Activated B cell treated with CpG ODN at 0.5 μM for 24 hours (primary cell): ENCODE data around the gene GARIN5A. TPM values are rescaled to one million over a fixed set of nuclear protein-coding genes. Genes with fewer than 3 reads are reported as not detected.

Experiments used
- ATAC-seq: fragments of 200-7000 bp; cut with Tn5 transposase; one replicate; pipeline ENCODE4 v1.10.0; 2021; ENCODE audit warnings: low read depth, mild to moderate bottlenecking, moderate library complexity
- CTCF ChIA-PET: fragments of 350-600 bp; sonication (Branson Sonifier 250); formaldehyde crosslinking; loops from one replicate; lab custom pipeline; 2021; ENCODE audit warnings: antibody characterized with exemption; lab: Charles Lee
- POLR2A ChIA-PET: fragments of 350-600 bp; sonication (Branson Sonifier 250); formaldehyde crosslinking; loops from one replicate; lab custom pipeline; 2021; ENCODE audit warnings: antibody characterized with exemption; lab: Charles Lee
- DNase-seq: peaks from one replicate; pipeline ENCODE4 v3.0.0; 2022
- H3K27ac Mint-ChIP-seq: one replicate; pipeline ENCODE4 v1.8.0; 2020; ENCODE audit warnings: mixed read lengths
- H3K27me3 Mint-ChIP-seq: one replicate; pipeline ENCODE4 v1.8.0; 2021; ENCODE audit warnings: mixed read lengths
- H3K36me3 Mint-ChIP-seq: one replicate; pipeline ENCODE4 v1.8.0; 2021; ENCODE audit warnings: low read depth, mixed read lengths
- H3K4me1 Mint-ChIP-seq: one replicate; pipeline ENCODE4 v1.8.0; 2021; ENCODE audit warnings: mixed read lengths
- H3K4me3 Mint-ChIP-seq: one replicate; pipeline ENCODE4 v1.8.0; 2020; ENCODE audit warnings: mild to moderate bottlenecking, mixed read lengths
- H3K9me3 Mint-ChIP-seq: one replicate; pipeline ENCODE4 v1.8.0; 2020; ENCODE audit warnings: mixed read lengths
- CTCF ChIP-seq: fragments of 200-600 bp; IDR thresholded peaks from one replicate; pipeline ENCODE4 v1.8.0; 2022; ENCODE audit warnings: antibody characterized with exemption, mild to moderate bottlenecking
- intact Hi-C: fragments of 100-400 bp; cut with micrococcal nuclease; formaldehyde crosslinking; loops from one replicate; pipeline ENCODE4 v1.15.1; 2024
- total RNA-seq: library from RNA; stranded (reverse); gene quantifications from 2 replicates; pipeline ENCODE4 v1.2.3, GENCODE V29; 2022

Gene GARIN5A
- total RNA-seq, 1 donor from 2014 or later = 0.67 TPM

- ATAC-seq = no peak
- Mint-ChIP-seq H3K36me3 (no peaks in the 10 kb centered on the region), H3K9me3 (no peaks in the 10 kb centered on the region), H3K4me1 (no peaks in the 10 kb centered on the region), H3K4me3 (no peak overlapping the region), H3K27ac (no peak overlapping the region), H3K27me3 (peaks cover 5% of the 10 kb centered on the region)
- ChIA-PET CTCF (no interaction called here), POLR2A (interaction anchor here (0.7 kb wide), 1 partner anchor 7 kb away, joined by 5 read pairs; the partner anchor contains the start of gene EMC10)
- DNase-seq = no peak
- TF ChIP-seq CTCF = no peak
- intact Hi-C loops = no loop called here
Measured at GRCh38 chr19:50468818-50469217, 7.8 kb downstream of the GARIN5A start.

GRCh38 chr19:50467566-50467965, 9.1 kb downstream of the GARIN5A start:
- ChIA-PET CTCF (no interaction called here), POLR2A (no interaction called here)
- Mint-ChIP-seq H3K36me3 (no peaks in the 10 kb centered on the region), H3K27ac (no peak overlapping the region), H3K4me3 (no peak overlapping the region), H3K27me3 (peaks cover 5% of the 10 kb centered on the region), H3K4me1 (no peaks in the 10 kb centered on the region), H3K9me3 (no peaks in the 10 kb centered on the region)
- TF ChIP-seq CTCF = no peak
- ATAC-seq (no peak), DNase-seq (no peak)
- intact Hi-C loops = no loop called here

GRCh38 chr19:50466706-50467039, 10.0 kb downstream of the GARIN5A start:
- Mint-ChIP-seq H3K4me3 (no peak overlapping the region), H3K27ac (no peak overlapping the region), H3K36me3 (no peaks in the 10 kb centered on the region), H3K27me3 (peaks cover 5% of the 10 kb centered on the region), H3K9me3 (no peaks in the 10 kb centered on the region), H3K4me1 (no peaks in the 10 kb centered on the region)
- POLR2A ChIA-PET = no interaction called here
- DNase-seq (no peak), ATAC-seq (no peak)
- CTCF ChIA-PET = no interaction called here
- intact Hi-C loops = no loop called here
- no peak for TF ChIP-seq CTCF

- intact Hi-C loops = no loop called here
- Mint-ChIP-seq H3K27ac (no peak overlapping the region), H3K27me3 (peaks cover 5% of the 10 kb centered on the region), H3K9me3 (no peaks in the 10 kb centered on the region), H3K4me1 (peaks cover 4% of the 10 kb centered on the region), H3K36me3 (no peaks in the 10 kb centered on the region), H3K4me3 (no peak overlapping the region)
- POLR2A ChIA-PET = interaction anchor here (0.7 kb wide), 1 partner anchor 109 kb away, joined by 3 read pairs; no protein-coding TSS in a partner anchor
- DNase-seq (no peak), ATAC-seq (no peak)
- CTCF ChIA-PET = no interaction called here
- TF ChIP-seq CTCF = no peak
Measured at GRCh38 chr19:50465986-50466705, 10.5 kb downstream of the GARIN5A start.

- ChIA-PET CTCF (no interaction called here), POLR2A (interaction anchor here (0.6 kb wide), 1 partner anchor 60 kb away, joined by 3 read pairs; no protein-coding TSS in a partner anchor)
- no peak for ATAC-seq
- intact Hi-C loops = no loop called here
- DNase-seq = no peak
- H3K27me3 Mint-ChIP-seq = peaks cover 5% of the 10 kb centered on the region
- TF ChIP-seq CTCF = no peak
- no peaks in the 10 kb centered on the region for H3K9me3 Mint-ChIP-seq
- H3K27ac Mint-ChIP-seq = no peak overlapping the region
- H3K36me3 Mint-ChIP-seq = no peaks in the 10 kb centered on the region
- H3K4me1 Mint-ChIP-seq = peaks cover 13% of the 10 kb centered on the region
- H3K4me3 Mint-ChIP-seq = no peak overlapping the region
Measured at GRCh38 chr19:50465000-50465399, 11.6 kb downstream of the GARIN5A start.
